Activated CD4-positive, alpha-beta T cell treated with anti-CD3 and anti-CD28 coated beads for 36 hours (primary cell): ENCODE results near the gene GLIS1. TPM values are rescaled to one million over a fixed set of nuclear protein-coding genes. Genes with fewer than 3 reads are reported as not detected.

Experiments used
- ATAC-seq: fragments of 200-7000 bp; cut with Tn5 transposase; one replicate; pipeline ENCODE4 v1.10.0; 2021; ENCODE audit warnings: mild to moderate bottlenecking, moderate library complexity
- CTCF ChIA-PET: fragments of 350-600 bp; sonication (Branson Sonifier 250); formaldehyde crosslinking; loops from one replicate; lab custom pipeline; 2021; ENCODE audit warnings: antibody characterized with exemption; lab: Charles Lee
- POLR2A ChIA-PET: fragments of 350-600 bp; sonication (Branson Sonifier 250); formaldehyde crosslinking; loops from one replicate; lab custom pipeline; 2021; ENCODE audit warnings: antibody characterized with exemption, inconsistent platforms; lab: Charles Lee
- DNase-seq: peaks from one replicate; pipeline ENCODE4 v3.0.0-alpha.2; 2020
- H3K27ac Mint-ChIP-seq: one replicate; pipeline ENCODE4 v1.8.0; 2021; ENCODE audit warnings: mixed read lengths
- H3K27me3 Mint-ChIP-seq: one replicate; pipeline ENCODE4 v1.8.0; 2021; ENCODE audit warnings: mixed read lengths
- H3K36me3 Mint-ChIP-seq: one replicate; pipeline ENCODE4 v1.8.0; 2021; ENCODE audit warnings: low read depth, mixed read lengths
- H3K4me1 Mint-ChIP-seq: one replicate; pipeline ENCODE4 v1.8.0; 2021; ENCODE audit warnings: mixed read lengths
- H3K4me3 Mint-ChIP-seq: one replicate; pipeline ENCODE4 v1.8.0; 2021; ENCODE audit warnings: mild to moderate bottlenecking, moderate library complexity, mixed read lengths
- H3K9me3 Mint-ChIP-seq: one replicate; pipeline ENCODE4 v1.8.0; 2021; ENCODE audit warnings: low read depth, mixed read lengths
- intact Hi-C, 2 experiments: fragments of 100-400 bp; cut with DNase I in 1 of 2; cut with micrococcal nuclease in 1 of 2; formaldehyde crosslinking; loops; one replicate each; pipeline versions ENCODE4 v1.14.2 to v1.15.1; 2022 to 2024; cut with DNase I, micrococcal nuclease
- total RNA-seq, 2 experiments: library from RNA; stranded (reverse); gene quantifications; one replicate each; pipeline ENCODE4 v1.2.3, GENCODE V29; 2021

GLIS1 gene
- total RNA-seq, 2 experiments from 2014 or later, result not detected

- Mint-ChIP-seq H3K27me3 (no peaks in the 10 kb centered on the region), H3K4me3 (no peak overlapping the region), H3K36me3 (no peaks in the 10 kb centered on the region), H3K27ac (no peak overlapping the region), H3K9me3 (no peaks in the 10 kb centered on the region), H3K4me1 (peaks cover 10% of the 10 kb centered on the region)
- ChIA-PET POLR2A (no interaction called here), CTCF (no interaction called here)
- no peak for DNase-seq
- ATAC-seq, result no peak
- intact Hi-C loops, result no loop called here
Measured at GRCh38 chr1:53584777-53585107, 154.2 kb downstream of the GLIS1 start.

- ChIA-PET POLR2A (no interaction called here), CTCF (interaction anchor here (0.6 kb wide), 1 partner anchor 179 kb away, joined by 3 read pairs; no protein-coding TSS in a partner anchor)
- Mint-ChIP-seq H3K9me3 (no peaks in the 10 kb centered on the region), H3K27ac (no peak overlapping the region), H3K4me1 (peaks cover 10% of the 10 kb centered on the region), H3K36me3 (no peaks in the 10 kb centered on the region), H3K27me3 (no peaks in the 10 kb centered on the region), H3K4me3 (no peak overlapping the region)
- intact Hi-C loops, result no loop called here
- no peak for ATAC-seq
- no peak for DNase-seq
Measured at GRCh38 chr1:53583868-53584776, 154.8 kb downstream of the GLIS1 start.

GRCh38 chr1:53583021-53583867 is 155.7 kb downstream of the GLIS1 start:
- Mint-ChIP-seq H3K4me1 (peaks cover 10% of the 10 kb centered on the region), H3K27ac (no peak overlapping the region)

GRCh38 chr1:53582211-53583020 is 156.5 kb downstream of the GLIS1 start:
- DNase-seq (peak; percentile 3), ATAC-seq (no peak)
- CTCF ChIA-PET, result no interaction called here
- no peaks in the 10 kb centered on the region for H3K36me3 Mint-ChIP-seq
- no peaks in the 10 kb centered on the region for H3K9me3 Mint-ChIP-seq
- no peaks in the 10 kb centered on the region for H3K27me3 Mint-ChIP-seq
- no peak overlapping the region for H3K27ac Mint-ChIP-seq
- H3K4me1 Mint-ChIP-seq, result peaks cover 10% of the 10 kb centered on the region
- no peak overlapping the region for H3K4me3 Mint-ChIP-seq
- intact Hi-C loops, result no loop called here
- POLR2A ChIA-PET, result no interaction called here

More at GRCh38 chr1:53583021-53583867, 155.7 kb downstream of the GLIS1 start:
- H3K4me3 Mint-ChIP-seq, result no peak overlapping the region
- intact Hi-C loops, result no loop called here
- no peak for ATAC-seq
- CTCF ChIA-PET, result interaction anchor here (0.6 kb wide), 1 partner anchor 180 kb away, joined by 3 read pairs; no protein-coding TSS in a partner anchor
- H3K36me3 Mint-ChIP-seq, result no peaks in the 10 kb centered on the region
- no peaks in the 10 kb centered on the region for H3K9me3 Mint-ChIP-seq
- H3K27me3 Mint-ChIP-seq, result no peaks in the 10 kb centered on the region
- POLR2A ChIA-PET, result no interaction called here
- DNase-seq, result peak; percentile 1

GRCh38 chr1:53581476-53581875 is 157.5 kb downstream of the GLIS1 start:
- intact Hi-C loops, result no loop called here
- DNase-seq, result no peak
- Mint-ChIP-seq H3K27ac (no peak overlapping the region), H3K36me3 (no peaks in the 10 kb centered on the region), H3K27me3 (no peaks in the 10 kb centered on the region), H3K9me3 (no peaks in the 10 kb centered on the region), H3K4me3 (no peak overlapping the region), H3K4me1 (peaks cover 10% of the 10 kb centered on the region)
- POLR2A ChIA-PET, result no interaction called here
- no peak for ATAC-seq
- CTCF ChIA-PET, result no interaction called here

GRCh38 chr1:53580739-53581475 is 158.1 kb downstream of the GLIS1 start:
- DNase-seq (no peak), ATAC-seq (no peak)
- peaks cover 10% of the 10 kb centered on the region for H3K4me1 Mint-ChIP-seq
- no peak overlapping the region for H3K27ac Mint-ChIP-seq
- no peak overlapping the region for H3K4me3 Mint-ChIP-seq
- ChIA-PET POLR2A (no interaction called here), CTCF (interaction anchor here (0.8 kb wide), 1 partner anchor 11 kb away, joined by 3 read pairs; no protein-coding TSS in a partner anchor)
- H3K36me3 Mint-ChIP-seq, result no peaks in the 10 kb centered on the region
- intact Hi-C loops, result no loop called here
- no peaks in the 10 kb centered on the region for H3K27me3 Mint-ChIP-seq
- no peaks in the 10 kb centered on the region for H3K9me3 Mint-ChIP-seq

- no peaks in the 10 kb centered on the region for H3K36me3 Mint-ChIP-seq
- peak; percentile 2 for DNase-seq
- ATAC-seq, result no peak
- H3K9me3 Mint-ChIP-seq, result no peaks in the 10 kb centered on the region
- CTCF ChIA-PET, result interaction anchor here (0.8 kb wide), 1 partner anchor 12 kb away, joined by 3 read pairs; no protein-coding TSS in a partner anchor
- no peak overlapping the region for H3K27ac Mint-ChIP-seq
- no peak overlapping the region for H3K4me3 Mint-ChIP-seq
- no peaks in the 10 kb centered on the region for H3K27me3 Mint-ChIP-seq
- POLR2A ChIA-PET, result no interaction called here
- intact Hi-C loops, result no loop called here
- peaks cover 5% of the 10 kb centered on the region for H3K4me1 Mint-ChIP-seq
Measured at GRCh38 chr1:53580009-53580400, 159.0 kb downstream of the GLIS1 start.

GRCh38 chr1:53579221-53580008 is 159.5 kb downstream of the GLIS1 start:
- H3K9me3 Mint-ChIP-seq, result no peaks in the 10 kb centered on the region
- CTCF ChIA-PET, result no interaction called here

GRCh38 chr1:53578358-53578757 is 160.6 kb downstream of the GLIS1 start:
- no peaks in the 10 kb centered on the region for H3K27me3 Mint-ChIP-seq
- no peak overlapping the region for H3K27ac Mint-ChIP-seq
- no peaks in the 10 kb centered on the region for H3K36me3 Mint-ChIP-seq
- ChIA-PET CTCF (no interaction called here), POLR2A (no interaction called here)
- H3K4me3 Mint-ChIP-seq, result no peak overlapping the region
- intact Hi-C loops, result no loop called here
- DNase-seq (no peak), ATAC-seq (no peak)
- no peaks in the 10 kb centered on the region for H3K9me3 Mint-ChIP-seq
- no peaks in the 10 kb centered on the region for H3K4me1 Mint-ChIP-seq

More at GRCh38 chr1:53579221-53580008, 159.5 kb downstream of the GLIS1 start:
- Mint-ChIP-seq H3K27me3 (no peaks in the 10 kb centered on the region), H3K36me3 (no peaks in the 10 kb centered on the region), H3K4me1 (no peaks in the 10 kb centered on the region), H3K4me3 (no peak overlapping the region), H3K27ac (no peak overlapping the region)
- POLR2A ChIA-PET, result no interaction called here
- ATAC-seq, result no peak
- peak; percentile 0 for DNase-seq
- intact Hi-C loops, result no loop called here

GRCh38 chr1:53577761-53578100 is 161.2 kb downstream of the GLIS1 start:
- H3K4me3 Mint-ChIP-seq, result no peak overlapping the region
- H3K27ac Mint-ChIP-seq, result no peak overlapping the region
- intact Hi-C loops, result no loop called here
- DNase-seq, result no peak
- no peaks in the 10 kb centered on the region for H3K4me1 Mint-ChIP-seq
- ChIA-PET CTCF (no interaction called here), POLR2A (no interaction called here)
- no peaks in the 10 kb centered on the region for H3K27me3 Mint-ChIP-seq
- no peaks in the 10 kb centered on the region for H3K36me3 Mint-ChIP-seq
- ATAC-seq, result no peak
- H3K9me3 Mint-ChIP-seq, result no peaks in the 10 kb centered on the region
